OCI-LY7 (cell line): ENCODE data around the gene HOXD8. TPM values are rescaled to one million over a fixed set of nuclear protein-coding genes. Genes with fewer than 3 reads are reported as not detected.

Experiments used
- BruUV-seq: library from RNA; stranded (reverse); fragments of 400-500 nt; replicated peaks from 2 replicates; lab custom pipeline; 2021; lab: Mats Ljungman, UMichigan
- CTCF ChIA-PET: fragments of 300-600 bp; sonication (Branson Sonifier 250); formaldehyde crosslinking; loops from one replicate; lab custom pipeline; 2022; ENCODE audit warnings: antibody characterized with exemption; ENCODE audit not compliant: unreplicated experiment; lab: Charles Lee
- POLR2A ChIA-PET: fragments of 300-600 bp; sonication (Branson Sonifier 250); formaldehyde crosslinking; loops from one replicate; lab custom pipeline; 2022; ENCODE audit warnings: antibody characterized with exemption; lab: Charles Lee
- DNase-seq: peaks from one replicate; pipeline ENCODE4 v3.0.0-alpha.2; 2015; ENCODE audit warnings: low spot score
- H2AFZ ChIP-seq: fragments of 200-600 bp; sonication (generic), shearing (Covaris generic); 2 replicates; pipeline ENCODE4 v1.6.1; 2014; ENCODE audit warnings: mild to moderate bottlenecking, antibody characterized with exemption, low read length, moderate library complexity
- H3K27ac ChIP-seq: fragments of 200-600 bp; sonication (generic); 2 replicates; pipeline ENCODE4 v1.5.1; 2014; ENCODE audit warnings: mixed run types, low read depth, mild to moderate bottlenecking, moderate library complexity, low read length, inconsistent platforms; ENCODE audit not compliant: poor library complexity, severe bottlenecking
- H3K36me3 ChIP-seq: fragments of 200-600 bp; sonication (generic); 2 replicates; pipeline ENCODE4 v1.6.1; 2014; ENCODE audit warnings: mild to moderate bottlenecking, antibody characterized with exemption, low read length, moderate library complexity, mixed read lengths; ENCODE audit not compliant: insufficient read depth
- H3K4me1 ChIP-seq: fragments of 200-600 bp; sonication (generic); 2 replicates; pipeline ENCODE4 v1.5.1; 2014; ENCODE audit warnings: mild to moderate bottlenecking, low read length; ENCODE audit not compliant: insufficient read depth, poor library complexity, severe bottlenecking
- H3K4me2 ChIP-seq: fragments of 200-600 bp; sonication (generic); 2 replicates; pipeline ENCODE4 v1.6.1; 2014; ENCODE audit warnings: mild to moderate bottlenecking, low read length
- H3K4me3 ChIP-seq: fragments of 200-600 bp; sonication (generic); 2 replicates; pipeline ENCODE4 v1.5.1; 2014; ENCODE audit warnings: mild to moderate bottlenecking, low read depth, low read length; ENCODE audit not compliant: poor library complexity, severe bottlenecking
- H3K79me2 ChIP-seq: fragments of 200-600 bp; sonication (generic); 2 replicates; pipeline ENCODE4 v1.6.1; 2016; ENCODE audit warnings: low read depth, mild to moderate bottlenecking, low read length, moderate library complexity, mixed read lengths; ENCODE audit not compliant: insufficient read depth
- H3K9me2 ChIP-seq: fragments of 200-600 bp; sonication (generic); 2 replicates; pipeline ENCODE4 v1.6.1; 2016; ENCODE audit warnings: mild to moderate bottlenecking, low read length, mixed read lengths; ENCODE audit not compliant: insufficient read depth
- H3K9me3 ChIP-seq: fragments of 200-600 bp; sonication (generic); 2 replicates; pipeline ENCODE4 v1.6.1; 2014; ENCODE audit warnings: mild to moderate bottlenecking, mixed run types, low read length, mixed read lengths
- H4K20me1 ChIP-seq: fragments of 200-600 bp; sonication (generic); 2 replicates; pipeline ENCODE4 v1.6.1; 2014; ENCODE audit warnings: mild to moderate bottlenecking, antibody characterized with exemption, low read length, moderate library complexity, mixed read lengths; ENCODE audit not compliant: insufficient read depth
- CTCF ChIP-seq: fragments of 200-600 bp; sonication (generic); conservative IDR thresholded peaks from 2 replicates; pipeline ENCODE4 v1.5.1; 2014; ENCODE audit warnings: mild to moderate bottlenecking, antibody characterized with exemption, low read length, moderate library complexity, mixed read lengths
- EZH2phosphoT487 ChIP-seq: fragments of 200-600 bp; sonication (generic); IDR thresholded peaks from 2 replicates; pipeline ENCODE4 v1.6.1; 2018; ENCODE audit warnings: low read depth, borderline replicate concordance, mild to moderate bottlenecking, mixed run types, antibody characterized with exemption, low read length, moderate library complexity, mixed read lengths
- intact Hi-C: fragments of 100-400 bp; cut with micrococcal nuclease; formaldehyde crosslinking; loops from one replicate; pipeline ENCODE4 v1.10.0; 2022; ENCODE audit not compliant: unreplicated experiment
- total RNA-seq, 2 experiments: library from RNA; depleted of rRNA in 1 of 2; stranded (reverse); fragments of >200 nt in 1 of 2; shearing (Covaris generic) in 1 of 2; gene quantifications; 2 replicates each; pipeline ENCODE4 v1.2.3, GENCODE V29; 2014 to 2022

HOXD8 gene
- total RNA-seq, 2 experiments from 2014 or later = not detected

GRCh38 chr2:176131848-176132158 lies 2.3 kb downstream of the HOXD8 start:
- Histone ChIP-seq H3K27ac (no peak overlapping the region), H4K20me1 (no peaks in the 10 kb centered on the region), H3K9me3 (no peaks in the 10 kb centered on the region), H2AFZ (no peak overlapping the region), H3K4me3 (no peak overlapping the region), H3K36me3 (no peaks in the 10 kb centered on the region), H3K4me2 (0 out of 2 replicates have a peak overlapping the region, but pooled peaks have one; percentile 35), H3K4me1 (no peaks in the 10 kb centered on the region), H3K9me2 (no peaks in the 10 kb centered on the region), H3K79me2 (no peaks in the 10 kb centered on the region)
- CTCF ChIA-PET = interaction anchor here (1.2 kb wide), 1 partner anchor 323 kb away, joined by 7 read pairs; no protein-coding TSS in a partner anchor
- POLR2A ChIA-PET = interaction anchor here (0.9 to 1.0 kb wide), 2 partner anchors 164 to 285 kb away, joined by 3 to 4 read pairs; no protein-coding TSS in a partner anchor
- intact Hi-C loops = no loop called here
- DNase-seq = no peak
- TF ChIP-seq CTCF (no peak), EZH2phosphoT487 (no peak)
- BruUV-seq = no TSS peak

GRCh38 chr2:176132205-176133171 lies 3.0 kb downstream of the HOXD8 start:
- H3K4me2 ChIP-seq = peak overlapping the region; percentile 35
- H4K20me1 ChIP-seq = no peaks in the 10 kb centered on the region
- no peak for DNase-seq
- TF ChIP-seq CTCF = no peak
- TF ChIP-seq EZH2phosphoT487 = peak; percentile 64; the same call in 1 of the 2 replicates
- no peak overlapping the region for H3K27ac ChIP-seq
- no peaks in the 10 kb centered on the region for H3K9me3 ChIP-seq
- peak overlapping the region; percentile 36 for H3K4me3 ChIP-seq
- CTCF ChIA-PET = interaction anchor here (1.2 kb wide), 1 partner anchor 322 kb away, joined by 7 read pairs; no protein-coding TSS in a partner anchor
- intact Hi-C loops = no loop called here
- no TSS peak for BruUV-seq
- H3K36me3 ChIP-seq = no peaks in the 10 kb centered on the region
- no peaks in the 10 kb centered on the region for H3K4me1 ChIP-seq
- POLR2A ChIA-PET = interaction anchor here (0.7 to 1.0 kb wide), 3 partner anchors 164 to 422 kb away, joined by 4 to 8 read pairs (median 7); no protein-coding TSS in a partner anchor
- H3K9me2 ChIP-seq = no peaks in the 10 kb centered on the region
- H2AFZ ChIP-seq = no peak overlapping the region
- no peaks in the 10 kb centered on the region for H3K79me2 ChIP-seq
